ENCODE data around the gene SOX18.

Gene SOX18

GRCh38 chr20:64029293-64030117, 19.9 kb downstream of the SOX18 start:
- Histone ChIP-seq H3K9me3 (ENCODE audit: insufficient read depth, low read length) (no peaks in the 10 kb centered on the region), H3K4me3 (ENCODE audit: insufficient read length, low read depth) (no peak overlapping the region), H3K36me3 (ENCODE audit: insufficient read depth, insufficient read length, low read length) (peaks cover 94% of the 10 kb centered on the region), H3K4me1 (ENCODE audit: insufficient read depth, insufficient read length) (peaks cover 6% of the 10 kb centered on the region), H3K27me3 (ENCODE audit: insufficient read depth, insufficient read length) (no peaks in the 10 kb centered on the region), H3K9ac (ENCODE audit: insufficient read length, low read depth) (no peak overlapping the region)
- TF ChIP-seq ZNF274 (IDR thresholded peaks at IDR 0.05; ENCODE audit: low read depth, low read length) (no peak), YY1 (IDR thresholded peaks at IDR 0.05; ENCODE audit: insufficient read depth, insufficient read length) (no peak), SUZ12 (IDR thresholded peaks at IDR 0.05; ENCODE audit: extremely low read depth, insufficient read depth, insufficient read length) (no peak)
- no peak for DNase-seq (ENCODE audit: low read depth, low spot score)

- no peak for TF ChIP-seq SUZ12 (IDR thresholded peaks at IDR 0.05; ENCODE audit: extremely low read depth, insufficient read depth, insufficient read length)
- TF ChIP-seq YY1 (IDR thresholded peaks at IDR 0.05; ENCODE audit: insufficient read depth, insufficient read length) = no peak
- no peak for DNase-seq (ENCODE audit: low read depth, low spot score)
- peaks cover 95% of the 10 kb centered on the region for H3K36me3 ChIP-seq (ENCODE audit: insufficient read depth, insufficient read length, low read length)
These were observed 21.3 kb downstream of the SOX18 start for GRCh38 chr20:64027981-64028685.

GRCh38 chr20:64025826-64026412, 23.5 kb downstream of the SOX18 start:
- Histone ChIP-seq H3K4me1 (ENCODE audit: insufficient read depth, insufficient read length) (peaks cover 3% of the 10 kb centered on the region), H3K9ac (ENCODE audit: insufficient read length, low read depth) (no peak overlapping the region), H3K36me3 (ENCODE audit: insufficient read depth, insufficient read length, low read length) (peaks cover 98% of the 10 kb centered on the region), H3K9me3 (ENCODE audit: insufficient read depth, low read length) (no peaks in the 10 kb centered on the region), H3K27me3 (ENCODE audit: insufficient read depth, insufficient read length) (no peaks in the 10 kb centered on the region), H3K4me3 (ENCODE audit: insufficient read length, low read depth) (no peak overlapping the region)
- no peak for DNase-seq (ENCODE audit: low read depth, low spot score)
- TF ChIP-seq ZNF274 (IDR thresholded peaks at IDR 0.05; ENCODE audit: low read depth, low read length) (no peak), SUZ12 (IDR thresholded peaks at IDR 0.05; ENCODE audit: extremely low read depth, insufficient read depth, insufficient read length) (no peak), YY1 (IDR thresholded peaks at IDR 0.05; ENCODE audit: insufficient read depth, insufficient read length) (no peak)

More at GRCh38 chr20:64027981-64028685, 21.3 kb downstream of the SOX18 start:
- Histone ChIP-seq H3K4me3 (ENCODE audit: insufficient read length, low read depth) (no peak overlapping the region), H3K9me3 (ENCODE audit: insufficient read depth, low read length) (no peaks in the 10 kb centered on the region), H3K4me1 (ENCODE audit: insufficient read depth, insufficient read length) (peaks cover 3% of the 10 kb centered on the region), H3K27me3 (ENCODE audit: insufficient read depth, insufficient read length) (no peaks in the 10 kb centered on the region), H3K9ac (ENCODE audit: insufficient read length, low read depth) (no peak overlapping the region)

GRCh38 chr20:64025101-64025825, 24.2 kb downstream of the SOX18 start:
- peaks cover 95% of the 10 kb centered on the region for H3K36me3 ChIP-seq (ENCODE audit: insufficient read depth, insufficient read length, low read length)
- TF ChIP-seq SUZ12 (IDR thresholded peaks at IDR 0.05; ENCODE audit: extremely low read depth, insufficient read depth, insufficient read length) (no peak), ZNF274 (IDR thresholded peaks at IDR 0.05; ENCODE audit: low read depth, low read length) (no peak), YY1 (IDR thresholded peaks at IDR 0.05; ENCODE audit: insufficient read depth, insufficient read length) (no peak)
- DNase-seq (ENCODE audit: low read depth, low spot score) = no peak
- H3K9ac ChIP-seq (ENCODE audit: insufficient read length, low read depth) = no peak overlapping the region
- H3K9me3 ChIP-seq (ENCODE audit: insufficient read depth, low read length) = no peaks in the 10 kb centered on the region
- no peak overlapping the region for H3K4me3 ChIP-seq (ENCODE audit: insufficient read length, low read depth)
- H3K4me1 ChIP-seq (ENCODE audit: insufficient read depth, insufficient read length) = peaks cover 3% of the 10 kb centered on the region
- no peaks in the 10 kb centered on the region for H3K27me3 ChIP-seq (ENCODE audit: insufficient read depth, insufficient read length)

DNA sequence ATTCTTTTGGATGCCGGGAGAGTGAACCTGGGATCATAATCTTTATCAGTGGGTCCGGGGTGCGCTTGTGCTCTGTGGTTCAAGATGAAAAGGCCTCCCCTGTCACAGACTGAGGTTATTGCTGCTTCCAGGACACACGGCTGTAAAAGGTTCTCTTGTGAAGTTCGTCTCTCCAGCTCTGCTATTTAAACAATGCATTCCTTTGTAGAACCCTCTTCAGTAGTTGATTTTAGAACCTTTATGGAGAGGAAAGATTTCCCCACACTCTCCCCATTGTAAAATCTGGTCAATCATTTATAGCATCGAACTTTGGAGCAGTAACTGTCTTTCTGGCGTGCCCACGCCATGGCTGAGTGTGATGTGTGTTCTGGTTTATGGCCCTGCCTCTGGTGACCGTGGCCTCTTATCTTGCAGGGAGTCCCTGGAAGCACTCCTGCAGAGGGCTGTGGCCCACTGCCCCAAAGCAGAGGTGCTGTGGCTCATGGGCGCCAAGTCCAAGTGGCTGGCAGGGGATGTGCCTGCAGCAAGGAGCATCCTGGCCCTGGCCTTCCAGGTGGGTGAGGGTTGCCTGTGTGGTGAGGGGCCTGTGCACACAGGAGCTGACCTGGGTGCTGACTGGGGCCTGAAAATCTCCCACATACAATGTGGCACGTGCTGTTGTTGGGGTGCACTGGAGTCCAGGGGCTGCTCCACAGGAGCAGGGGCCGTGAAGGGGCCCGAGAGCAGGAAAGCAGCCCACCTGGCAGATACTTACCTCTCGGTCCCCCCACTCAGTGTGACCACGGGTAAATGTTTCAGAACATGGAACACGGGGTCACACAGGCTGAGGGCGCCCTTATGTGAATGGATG, 25.1 kb downstream of the SOX18 start:
- TF ChIP-seq SUZ12 (IDR thresholded peaks at IDR 0.05; ENCODE audit: extremely low read depth, insufficient read depth, insufficient read length) = no peak
- no peak for TF ChIP-seq YY1 (IDR thresholded peaks at IDR 0.05; ENCODE audit: insufficient read depth, insufficient read length)
- TF ChIP-seq ZNF274 (IDR thresholded peaks at IDR 0.05; ENCODE audit: low read depth, low read length) = no peak
- DNase-seq (ENCODE audit: low read depth, low spot score) = no peak
- H3K4me3 ChIP-seq (ENCODE audit: insufficient read length, low read depth) = no peak overlapping the region
- H3K9ac ChIP-seq (ENCODE audit: insufficient read length, low read depth) = no peak overlapping the region
- H3K36me3 ChIP-seq (ENCODE audit: insufficient read depth, insufficient read length, low read length) = peaks cover 95% of the 10 kb centered on the region
- no peaks in the 10 kb centered on the region for H3K9me3 ChIP-seq (ENCODE audit: insufficient read depth, low read length)
- peaks cover 3% of the 10 kb centered on the region for H3K4me1 ChIP-seq (ENCODE audit: insufficient read depth, insufficient read length)
- no peaks in the 10 kb centered on the region for H3K27me3 ChIP-seq (ENCODE audit: insufficient read depth, insufficient read length)

GRCh38 chr20:64023361-64024140, 25.9 kb downstream of the SOX18 start:
- no peaks in the 10 kb centered on the region for H3K9me3 ChIP-seq (ENCODE audit: insufficient read depth, low read length)
- H3K4me1 ChIP-seq (ENCODE audit: insufficient read depth, insufficient read length) = peaks cover 3% of the 10 kb centered on the region
- H3K36me3 ChIP-seq (ENCODE audit: insufficient read depth, insufficient read length, low read length) = peaks cover 96% of the 10 kb centered on the region
- DNase-seq (ENCODE audit: low read depth, low spot score) = no peak
- no peak overlapping the region for H3K9ac ChIP-seq (ENCODE audit: insufficient read length, low read depth)
- H3K4me3 ChIP-seq (ENCODE audit: insufficient read length, low read depth) = no peak overlapping the region
- TF ChIP-seq SUZ12 (IDR thresholded peaks at IDR 0.05; ENCODE audit: extremely low read depth, insufficient read depth, insufficient read length) (no peak), YY1 (IDR thresholded peaks at IDR 0.05; ENCODE audit: insufficient read depth, insufficient read length) (no peak), ZNF274 (IDR thresholded peaks at IDR 0.05; ENCODE audit: low read depth, low read length) (no peak)
- no peaks in the 10 kb centered on the region for H3K27me3 ChIP-seq (ENCODE audit: insufficient read depth, insufficient read length)

Data from NT2/D1 (cell line).